Progenitor cell of endocrine pancreas (in vitro differentiated cells): ENCODE measurements around the gene CYLD. TPM values are rescaled to one million over a fixed set of nuclear protein-coding genes. Genes with fewer than 3 reads are reported as not detected.

ENCODE experiments used
- DNase-seq: peaks from one replicate; pipeline ENCODE4 v3.0.0; 2021; ENCODE audit warnings: low spot score; ENCODE audit not compliant: unreplicated experiment
- H3K27ac Mint-ChIP-seq: 2 replicates; pipeline ENCODE4 v1.8.0; 2021; ENCODE audit warnings: mild to moderate bottlenecking, moderate library complexity, mixed read lengths
- H3K27me3 Mint-ChIP-seq: 2 replicates; pipeline ENCODE4 v1.8.0; 2021; ENCODE audit warnings: mixed read lengths
- H3K36me3 Mint-ChIP-seq: 2 replicates; pipeline ENCODE4 v1.8.0; 2022; ENCODE audit warnings: mixed read lengths; ENCODE audit not compliant: insufficient read depth
- H3K4me1 Mint-ChIP-seq: 2 replicates; pipeline ENCODE4 v1.8.0; 2021; ENCODE audit warnings: low read depth, mixed read lengths
- H3K4me3 Mint-ChIP-seq: 2 replicates; pipeline ENCODE4 v1.8.0; 2021; ENCODE audit warnings: low read depth, mild to moderate bottlenecking, moderate library complexity, mixed read lengths
- H3K9me3 Mint-ChIP-seq: 2 replicates; pipeline ENCODE4 v1.8.0; 2021; ENCODE audit warnings: low read depth, mixed read lengths
- CTCF ChIP-seq: fragments of 200-600 bp; sonication (generic); IDR thresholded peaks from one replicate; pipeline ENCODE4 v1.5.0; 2021; ENCODE audit warnings: antibody characterized with exemption, mild to moderate bottlenecking; ENCODE audit not compliant: unreplicated experiment
- total RNA-seq: library from RNA; stranded (reverse); gene quantifications from 2 replicates; pipeline ENCODE4 v1.2.1, GENCODE V29; 2021

CYLD gene
- total RNA-seq, 1 donor from 2014 or later = 21.9 TPM

DNA sequence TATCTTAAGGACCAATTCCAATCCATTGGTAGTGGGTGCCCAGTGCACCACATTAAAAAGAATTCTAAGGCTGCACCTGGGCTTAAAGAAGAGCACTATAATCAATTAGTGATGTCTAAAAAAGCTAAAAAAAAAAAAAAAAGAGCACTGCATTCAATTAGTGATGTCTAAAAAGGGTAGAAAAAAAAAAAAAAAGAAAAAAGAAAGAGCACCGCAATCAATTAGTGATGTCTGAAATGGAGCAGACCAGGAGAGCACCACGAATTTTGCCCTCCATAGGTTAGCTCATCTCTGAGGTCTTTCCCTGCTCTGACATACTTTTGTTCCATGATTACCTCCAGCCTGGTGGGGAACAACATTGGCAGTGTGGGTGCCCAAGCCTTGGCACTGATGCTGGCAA is 18.9 kb upstream of the CYLD start:
- peaks cover 7% of the 10 kb centered on the region for H3K4me1 Mint-ChIP-seq
- no peaks in the 10 kb centered on the region for H3K36me3 Mint-ChIP-seq
- H3K27me3 Mint-ChIP-seq = peaks cover 5% of the 10 kb centered on the region
- H3K9me3 Mint-ChIP-seq = peaks cover 6% of the 10 kb centered on the region
- no peak for TF ChIP-seq CTCF
- H3K27ac Mint-ChIP-seq = no peak overlapping the region
- no peak for DNase-seq
- H3K4me3 Mint-ChIP-seq = no peak overlapping the region

- no peak for DNase-seq
- no peak for TF ChIP-seq CTCF
- peaks cover 10% of the 10 kb centered on the region for H3K9me3 Mint-ChIP-seq
- H3K27ac Mint-ChIP-seq = no peak overlapping the region
- peaks cover 4% of the 10 kb centered on the region for H3K4me1 Mint-ChIP-seq
- peaks cover 2% of the 10 kb centered on the region for H3K27me3 Mint-ChIP-seq
- no peaks in the 10 kb centered on the region for H3K36me3 Mint-ChIP-seq
- no peak overlapping the region for H3K4me3 Mint-ChIP-seq
Measured at GRCh38 chr16:50724306-50724705, 17.6 kb upstream of the CYLD start.

GRCh38 chr16:50731130-50731988 is 10.5 kb upstream of the CYLD start:
- Mint-ChIP-seq H3K36me3 (no peaks in the 10 kb centered on the region), H3K27me3 (peaks cover 15% of the 10 kb centered on the region), H3K4me3 (no peak overlapping the region), H3K4me1 (no peaks in the 10 kb centered on the region), H3K9me3 (peaks cover 4% of the 10 kb centered on the region), H3K27ac (no peak overlapping the region)
- TF ChIP-seq CTCF = no peak
- no peak for DNase-seq

DNA sequence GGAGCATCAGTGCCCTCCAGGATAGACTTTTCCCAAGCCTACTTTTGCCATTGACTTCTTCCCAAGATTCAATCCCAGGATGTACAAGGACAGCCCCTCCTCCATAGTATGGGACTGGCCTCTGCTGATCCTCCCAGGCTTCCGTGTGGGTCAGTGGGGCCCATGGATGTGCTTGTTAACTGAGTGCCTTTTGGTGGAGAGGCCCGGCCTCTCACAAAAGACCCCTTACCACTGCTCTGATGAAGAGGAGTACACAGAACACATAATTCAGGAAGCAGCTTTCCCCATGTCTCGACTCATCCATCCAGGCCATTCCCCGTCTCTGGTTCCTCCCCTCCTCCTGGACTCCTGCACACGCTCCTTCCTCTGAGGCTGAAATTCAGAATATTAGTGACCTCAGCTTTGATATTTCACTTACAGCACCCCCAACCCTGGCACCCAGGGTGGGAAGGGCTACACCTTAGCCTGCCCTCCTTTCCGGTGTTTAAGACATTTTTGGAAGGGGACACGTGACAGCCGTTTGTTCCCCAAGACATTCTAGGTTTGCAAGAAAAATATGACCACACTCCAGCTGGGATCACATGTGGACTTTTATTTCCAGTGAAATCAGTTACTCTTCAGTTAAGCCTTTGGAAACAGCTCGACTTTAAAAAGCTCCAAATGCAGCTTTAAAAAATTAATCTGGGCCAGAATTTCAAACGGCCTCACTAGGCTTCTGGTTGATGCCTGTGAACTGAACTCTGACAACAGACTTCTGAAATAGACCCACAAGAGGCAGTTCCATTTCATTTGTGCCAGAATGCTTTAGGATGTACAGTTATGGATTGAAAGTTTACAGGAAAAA is 9.7 kb upstream of the CYLD start:
- no peaks in the 10 kb centered on the region for H3K36me3 Mint-ChIP-seq
- no peak for TF ChIP-seq CTCF
- H3K9me3 Mint-ChIP-seq = peaks cover 4% of the 10 kb centered on the region
- no peaks in the 10 kb centered on the region for H3K4me1 Mint-ChIP-seq
- H3K27me3 Mint-ChIP-seq = peaks cover 18% of the 10 kb centered on the region
- no peak for DNase-seq
- no peak overlapping the region for H3K27ac Mint-ChIP-seq
- H3K4me3 Mint-ChIP-seq = no peak overlapping the region

- no peak for DNase-seq
- Mint-ChIP-seq H3K4me3 (no peak overlapping the region), H3K27ac (no peak overlapping the region), H3K9me3 (peaks cover 4% of the 10 kb centered on the region), H3K4me1 (no peaks in the 10 kb centered on the region), H3K36me3 (no peaks in the 10 kb centered on the region), H3K27me3 (peaks cover 27% of the 10 kb centered on the region)
- no peak for TF ChIP-seq CTCF
Measured at GRCh38 chr16:50733468-50733867, 8.4 kb upstream of the CYLD start.
